Thoracic aorta (tissue), 2 donors: ENCODE data around the gene CCDC194. TPM values are rescaled to one million over a fixed set of nuclear protein-coding genes. Genes with fewer than 3 reads are reported as not detected.

ENCODE experiments used
- ATAC-seq: fragments of 150-250 bp; one replicate; pipeline ENCODE4 v1.8.0; 2017; ENCODE audit warnings: low read depth; ENCODE audit not compliant: insufficient number of reproducible peaks, low FRiP score
- DNase-seq: peaks from one replicate; pipeline ENCODE4 v3.0.0-alpha.2; 2020; ENCODE audit warnings: low spot score
- H3K27ac ChIP-seq, 2 donors: fragments of 200-600 bp; sonication (generic); 1 replicate in 1 of 2; 2 replicates in 1 of 2; pipeline ENCODE4 v1.5.1; 2016; ENCODE audit warnings: mild to moderate bottlenecking in 2 of 2, moderate library complexity in 2 of 2
- H3K27me3 ChIP-seq: fragments of 200-600 bp; sonication (generic); replicated peaks from 2 replicates; pipeline ENCODE4 v1.6.0; 2016; ENCODE audit warnings: mild to moderate bottlenecking; ENCODE audit not compliant: insufficient read depth
- H3K36me3 ChIP-seq: fragments of 200-600 bp; sonication (generic); one replicate; pipeline ENCODE4 v1.5.1; 2016
- H3K4me1 ChIP-seq, 2 donors: fragments of 200-600 bp; sonication (generic); 1 replicate in 1 of 2; 2 replicates in 1 of 2; pipeline versions ENCODE4 v1.5.1 to v1.6.0; 2016; ENCODE audit warnings: low read depth in 2 of 2, mild to moderate bottlenecking in 1 of 2; ENCODE audit not compliant: control insufficient read depth in 1 of 2
- H3K4me3 ChIP-seq: fragments of 200-600 bp; sonication (generic); 2 replicates; pipeline ENCODE4 v1.5.1; 2016; ENCODE audit warnings: mild to moderate bottlenecking
- H3K9me3 ChIP-seq: fragments of 200-600 bp; sonication (generic); 2 replicates; pipeline ENCODE4 v1.5.1; 2016
- total RNA-seq, 2 donors: library from RNA; depleted of rRNA; stranded (reverse); fragments of >200 nt; gene quantifications; one replicate each; pipeline versions ENCODE4 v1.1.0 to v1.2.3, GENCODE V29; 2016
- TF ChIP-seq, protein P1 (sequence below): fragments of 200-600 bp; sonication (generic); IDR thresholded peaks from one replicate; pipeline ENCODE4 v1.5.1; 2019; ENCODE audit warnings: antibody characterized with exemption

The CCDC194 gene, protein sequence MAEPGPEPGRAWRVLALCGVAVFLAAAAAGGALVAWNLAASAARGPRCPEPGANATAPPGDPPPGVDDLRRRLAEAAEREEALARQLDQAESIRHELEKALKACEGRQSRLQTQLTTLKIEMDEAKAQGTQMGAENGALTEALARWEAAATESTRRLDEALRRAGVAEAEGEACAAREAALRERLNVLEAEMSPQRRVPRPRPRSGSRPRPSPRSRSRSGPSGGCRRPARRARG
- not detected for total RNA-seq

DNA sequence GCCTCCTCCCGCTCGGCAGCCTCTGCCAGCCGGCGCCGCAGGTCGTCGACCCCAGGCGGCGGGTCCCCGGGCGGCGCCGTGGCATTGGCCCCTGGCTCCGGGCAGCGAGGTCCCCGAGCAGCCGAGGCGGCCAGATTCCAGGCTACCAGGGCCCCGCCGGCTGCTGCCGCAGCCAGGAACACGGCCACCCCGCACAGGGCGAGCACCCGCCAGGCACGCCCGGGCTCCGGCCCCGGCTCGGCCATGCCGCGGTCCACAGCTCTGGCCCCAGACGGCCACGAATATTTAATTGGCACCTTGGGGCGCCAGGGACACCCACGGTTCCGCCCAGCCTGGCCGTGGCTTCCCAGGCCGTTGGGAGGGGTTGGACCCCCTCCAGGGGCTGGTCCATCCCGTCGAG is at the start of gene CCDC194:
CCDC194 (minus strand) TSS at position 283 of the 400 bp plus-strand sequence; CDS start at position 245, 38 bp downstream.
- H3K27ac ChIP-seq = no peak within 1 kb of the TSS
- H3K27me3 ChIP-seq = no peaks in the 10 kb centered on the region
- H3K4me1 ChIP-seq = peaks cover 3 to 13% of the 10 kb centered on the region in 2 donors
- no peaks in the 10 kb centered on the region for H3K36me3 ChIP-seq
- DNase-seq = no peak
- H3K4me3 ChIP-seq = no peak within 1 kb of the TSS
- H3K9me3 ChIP-seq = no peaks in the 10 kb centered on the region
- no peak for ATAC-seq
- TF ChIP-seq, protein P1, sequence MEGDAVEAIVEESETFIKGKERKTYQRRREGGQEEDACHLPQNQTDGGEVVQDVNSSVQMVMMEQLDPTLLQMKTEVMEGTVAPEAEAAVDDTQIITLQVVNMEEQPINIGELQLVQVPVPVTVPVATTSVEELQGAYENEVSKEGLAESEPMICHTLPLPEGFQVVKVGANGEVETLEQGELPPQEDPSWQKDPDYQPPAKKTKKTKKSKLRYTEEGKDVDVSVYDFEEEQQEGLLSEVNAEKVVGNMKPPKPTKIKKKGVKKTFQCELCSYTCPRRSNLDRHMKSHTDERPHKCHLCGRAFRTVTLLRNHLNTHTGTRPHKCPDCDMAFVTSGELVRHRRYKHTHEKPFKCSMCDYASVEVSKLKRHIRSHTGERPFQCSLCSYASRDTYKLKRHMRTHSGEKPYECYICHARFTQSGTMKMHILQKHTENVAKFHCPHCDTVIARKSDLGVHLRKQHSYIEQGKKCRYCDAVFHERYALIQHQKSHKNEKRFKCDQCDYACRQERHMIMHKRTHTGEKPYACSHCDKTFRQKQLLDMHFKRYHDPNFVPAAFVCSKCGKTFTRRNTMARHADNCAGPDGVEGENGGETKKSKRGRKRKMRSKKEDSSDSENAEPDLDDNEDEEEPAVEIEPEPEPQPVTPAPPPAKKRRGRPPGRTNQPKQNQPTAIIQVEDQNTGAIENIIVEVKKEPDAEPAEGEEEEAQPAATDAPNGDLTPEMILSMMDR = no peak

DNA sequence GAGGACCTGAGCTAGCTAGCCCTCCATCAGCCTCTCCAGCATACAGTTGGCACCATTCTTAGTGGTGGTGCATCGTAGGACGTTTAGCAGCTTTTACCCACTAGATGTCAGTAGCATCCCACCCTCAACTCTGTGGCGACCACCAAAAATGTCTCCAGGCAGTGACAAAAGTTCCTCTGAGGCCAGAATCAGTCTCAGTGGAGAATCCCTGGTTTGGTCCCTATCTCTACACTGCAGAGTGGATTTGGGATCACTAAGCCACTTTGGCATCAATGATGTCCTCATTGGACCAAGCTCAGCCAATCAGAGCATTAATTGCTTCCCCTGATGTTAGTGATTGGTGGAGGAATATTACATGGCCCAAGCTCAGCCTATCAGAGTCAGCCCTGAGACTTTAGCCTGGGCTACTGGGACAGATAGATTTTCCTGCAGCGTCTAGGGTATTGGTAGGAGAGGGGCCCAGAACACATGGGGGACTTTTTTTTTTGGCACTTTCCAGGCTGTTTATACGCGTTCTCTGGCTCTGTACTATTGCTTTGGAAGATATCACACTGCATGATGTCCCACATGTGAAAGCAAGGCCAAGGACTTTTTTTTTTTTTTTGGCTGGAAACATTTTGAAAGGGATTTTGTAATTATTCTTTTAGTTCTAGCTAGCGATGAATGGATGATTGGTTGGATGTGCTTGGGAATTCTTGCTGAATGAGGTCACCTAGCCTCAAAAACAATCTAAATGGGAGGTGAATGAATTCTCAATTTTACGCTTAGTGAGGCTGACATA is 47.4 kb upstream of the CCDC194 start:
- Histone ChIP-seq H3K27ac (no peak overlapping the region), H3K27me3 (no peaks in the 10 kb centered on the region), H3K4me3 (no peak overlapping the region), H3K4me1 (no peaks in the 10 kb centered on the region), H3K36me3 (no peaks in the 10 kb centered on the region), H3K9me3 (no peaks in the 10 kb centered on the region)
- DNase-seq (no peak), ATAC-seq (no peak)
- TF ChIP-seq, protein P1 = peak; percentile 12

DNA sequence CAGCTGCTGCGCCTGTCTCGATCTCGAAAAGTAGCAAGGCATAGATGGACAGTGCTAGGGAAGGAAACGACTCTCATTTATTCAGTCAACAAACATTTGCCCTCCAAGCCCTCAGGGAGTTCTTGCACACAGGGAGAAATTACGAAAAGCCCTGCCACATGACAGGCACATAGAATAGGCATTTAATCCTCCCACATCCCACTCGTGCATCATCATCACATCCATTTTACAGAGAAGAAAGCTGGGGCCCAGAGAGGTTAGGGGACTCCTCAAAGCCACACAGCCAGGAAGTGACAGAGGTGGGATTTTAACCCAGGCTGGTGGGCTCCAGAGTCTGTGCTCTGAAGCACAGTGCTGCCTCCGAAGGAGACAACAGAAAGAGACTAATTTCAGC is 42.9 kb upstream of the CCDC194 start:
- Histone ChIP-seq H3K4me3 (no peak overlapping the region), H3K27me3 (no peaks in the 10 kb centered on the region), H3K27ac (no peak overlapping the region), H3K4me1 (no peaks in the 10 kb centered on the region), H3K36me3 (no peaks in the 10 kb centered on the region), H3K9me3 (no peaks in the 10 kb centered on the region)
- TF ChIP-seq, protein P1 = no peak
- ATAC-seq = no peak
- no peak for DNase-seq

- H3K4me3 ChIP-seq = no peak overlapping the region
- H3K27ac ChIP-seq = no peak overlapping the region
- TF ChIP-seq, protein P1 = no peak
- DNase-seq (no peak), ATAC-seq (no peak)
- no peaks in the 10 kb centered on the region for H3K4me1 ChIP-seq
- no peaks in the 10 kb centered on the region for H3K9me3 ChIP-seq
- H3K27me3 ChIP-seq = no peaks in the 10 kb centered on the region
- no peaks in the 10 kb centered on the region for H3K36me3 ChIP-seq
Measured at GRCh38 chr19:17436094-17436873, 42.3 kb upstream of the CCDC194 start.

- H3K36me3 ChIP-seq = no peaks in the 10 kb centered on the region
- TF ChIP-seq, protein P1 = no peak
- H3K9me3 ChIP-seq = no peaks in the 10 kb centered on the region
- DNase-seq (no peak), ATAC-seq (no peak)
- H3K4me3 ChIP-seq = no peak overlapping the region
- H3K27ac ChIP-seq = no peak overlapping the region
- no peaks in the 10 kb centered on the region for H3K4me1 ChIP-seq
- no peaks in the 10 kb centered on the region for H3K27me3 ChIP-seq
Measured at GRCh38 chr19:17435218-17435617, 41.2 kb upstream of the CCDC194 start.
